Hepatocyte (in vitro differentiated cells): ENCODE results near the gene APOC4.

ENCODE experiments used
- EZH2 ChIP-seq: fragments of 200-600 bp; sonication (generic); IDR thresholded peaks from 2 replicates; pipeline ENCODE4 v1.6.1; 2016; ENCODE audit warnings: antibody characterized with exemption, mild to moderate bottlenecking, borderline replicate concordance
- TF ChIP-seq, protein P1 (sequence below): fragments of 200-600 bp; sonication (generic); IDR thresholded peaks from 2 replicates; pipeline ENCODE4 v1.5.1; 2016; ENCODE audit warnings: antibody characterized with exemption, mild to moderate bottlenecking; ENCODE audit not compliant: poor library complexity

DNA sequence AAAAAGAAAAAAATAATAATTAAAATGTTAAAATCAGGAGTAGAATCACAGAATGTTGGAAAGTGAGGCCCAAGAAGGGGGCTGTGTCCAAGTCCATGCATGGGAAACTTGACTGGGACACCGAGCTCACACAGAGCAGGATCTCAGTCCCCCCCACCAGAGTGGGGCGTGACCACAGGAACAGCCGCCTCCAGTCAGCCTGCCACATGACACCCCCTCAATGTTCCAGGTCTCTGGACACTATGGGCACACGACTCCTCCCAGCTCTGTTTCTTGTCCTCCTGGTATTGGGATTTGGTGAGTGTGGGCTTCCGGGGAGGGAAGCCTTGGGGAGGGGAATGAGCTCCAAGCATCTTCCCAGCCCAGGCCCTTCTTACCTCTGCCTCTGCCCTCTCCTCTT lies 6.2 kb downstream of the APOC4 start:
- TF ChIP-seq, protein P1, sequence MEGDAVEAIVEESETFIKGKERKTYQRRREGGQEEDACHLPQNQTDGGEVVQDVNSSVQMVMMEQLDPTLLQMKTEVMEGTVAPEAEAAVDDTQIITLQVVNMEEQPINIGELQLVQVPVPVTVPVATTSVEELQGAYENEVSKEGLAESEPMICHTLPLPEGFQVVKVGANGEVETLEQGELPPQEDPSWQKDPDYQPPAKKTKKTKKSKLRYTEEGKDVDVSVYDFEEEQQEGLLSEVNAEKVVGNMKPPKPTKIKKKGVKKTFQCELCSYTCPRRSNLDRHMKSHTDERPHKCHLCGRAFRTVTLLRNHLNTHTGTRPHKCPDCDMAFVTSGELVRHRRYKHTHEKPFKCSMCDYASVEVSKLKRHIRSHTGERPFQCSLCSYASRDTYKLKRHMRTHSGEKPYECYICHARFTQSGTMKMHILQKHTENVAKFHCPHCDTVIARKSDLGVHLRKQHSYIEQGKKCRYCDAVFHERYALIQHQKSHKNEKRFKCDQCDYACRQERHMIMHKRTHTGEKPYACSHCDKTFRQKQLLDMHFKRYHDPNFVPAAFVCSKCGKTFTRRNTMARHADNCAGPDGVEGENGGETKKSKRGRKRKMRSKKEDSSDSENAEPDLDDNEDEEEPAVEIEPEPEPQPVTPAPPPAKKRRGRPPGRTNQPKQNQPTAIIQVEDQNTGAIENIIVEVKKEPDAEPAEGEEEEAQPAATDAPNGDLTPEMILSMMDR = no peak
- TF ChIP-seq EZH2 = no peak
